HTR-8/SVneo (cell line): Measurements from ENCODE around the gene PSG6.
"Not testable (repeated sequence)": the region's sequence is repeated elsewhere in the genome, so short reads cannot be mapped to it uniquely, and the experiment has no call there.

Source experiments
- DNase-seq: peaks from one replicate; pipeline ENCODE4 v3.0.0; 2011; ENCODE audit warnings: low spot score, mixed read lengths; ENCODE audit not compliant: insufficient read length
- FAIRE-seq: peaks from 2 replicates; lab custom pipeline; 2011; peaks lifted over from hg19 to GRCh38; lab: Jason Lieb, UNC

PSG6 gene

DNA sequence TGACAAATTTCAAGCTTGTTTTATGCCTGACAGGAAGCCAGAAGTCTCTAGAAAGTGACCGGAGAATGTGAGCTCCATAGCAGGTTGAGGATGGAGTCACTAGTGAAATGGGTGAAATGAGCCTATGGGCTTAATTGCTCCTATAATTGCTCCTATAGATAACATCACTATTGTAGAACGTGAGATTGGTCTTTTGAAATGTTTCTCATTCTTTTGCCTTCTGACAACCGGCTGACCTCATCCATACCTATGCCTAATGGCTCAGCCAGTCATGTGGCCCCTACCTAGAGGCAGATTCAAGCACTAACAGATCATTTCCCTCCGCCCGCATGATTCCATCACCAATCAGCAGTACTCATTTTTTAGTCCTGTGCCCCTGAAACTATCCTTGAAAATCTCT, 4.2 kb downstream of the PSG6 start:
- not testable (repeated sequence) for FAIRE-seq

DNA sequence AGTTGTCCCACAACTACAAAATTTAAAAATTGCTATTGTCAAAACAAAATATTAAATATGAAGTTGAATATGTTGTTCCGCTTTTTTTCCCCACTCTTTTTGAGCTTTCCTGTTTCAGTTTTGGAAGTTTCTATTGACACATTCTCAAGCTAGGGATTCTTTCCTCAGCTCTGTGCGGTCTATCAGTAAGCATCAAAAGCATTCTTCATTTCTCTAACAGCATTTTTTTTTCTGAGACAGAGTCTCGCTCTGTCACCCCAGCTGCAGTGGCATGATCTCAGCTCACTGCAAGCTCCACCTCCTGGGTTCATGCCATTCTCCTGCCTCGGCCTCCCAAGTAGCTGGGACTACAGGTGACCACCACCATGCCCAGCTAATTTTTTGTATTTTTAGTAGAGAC, 4.8 kb downstream of the PSG6 start:
- FAIRE-seq, DNase-seq: not testable (repeated sequence)

More for the DNA sequence above, 4.2 kb downstream of the PSG6 start:
- DNase-seq = not testable (repeated sequence)

DNA sequence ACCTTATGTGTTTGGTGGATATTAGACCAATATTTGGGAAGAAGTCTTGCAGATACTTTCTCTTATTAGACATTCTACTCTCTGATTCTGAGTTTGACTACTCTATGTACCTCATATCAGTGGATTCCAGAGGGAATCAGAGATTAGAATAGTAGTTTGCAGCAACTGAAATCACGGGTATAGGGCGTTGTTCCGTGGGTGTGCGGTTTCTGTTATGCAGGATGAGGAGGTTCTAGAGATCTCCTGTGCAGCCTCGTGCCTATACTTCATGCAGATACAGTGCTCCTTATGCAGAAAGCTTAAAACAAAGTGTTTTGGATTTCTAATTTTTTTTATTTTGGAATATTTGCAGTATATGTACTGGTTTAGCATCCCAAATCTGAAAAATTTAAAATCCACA, 6.0 kb downstream of the PSG6 start:
- not testable (repeated sequence) for DNase-seq, FAIRE-seq

DNA sequence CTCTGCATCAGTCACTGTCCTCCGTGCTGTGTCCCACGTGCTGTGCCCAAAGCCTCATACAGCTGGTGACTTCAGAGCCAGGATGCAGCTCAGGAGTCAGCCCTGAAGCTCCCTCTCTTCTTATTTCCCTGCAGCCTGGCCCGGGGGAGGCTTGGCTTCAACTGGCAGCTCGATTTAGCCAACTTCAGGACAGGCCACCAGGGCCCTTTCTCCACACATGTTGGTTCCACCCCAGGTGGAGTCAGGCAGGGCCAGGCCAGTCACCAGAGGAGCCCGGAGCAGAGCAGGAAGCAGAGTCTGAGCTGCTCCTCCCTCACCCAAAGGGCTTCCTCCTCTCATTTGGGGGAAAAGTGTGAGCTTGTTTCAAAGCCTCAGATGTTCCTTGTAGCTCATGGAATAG, 11.5 kb downstream of the PSG6 start:
- DNase-seq, FAIRE-seq: not testable (repeated sequence)

DNA sequence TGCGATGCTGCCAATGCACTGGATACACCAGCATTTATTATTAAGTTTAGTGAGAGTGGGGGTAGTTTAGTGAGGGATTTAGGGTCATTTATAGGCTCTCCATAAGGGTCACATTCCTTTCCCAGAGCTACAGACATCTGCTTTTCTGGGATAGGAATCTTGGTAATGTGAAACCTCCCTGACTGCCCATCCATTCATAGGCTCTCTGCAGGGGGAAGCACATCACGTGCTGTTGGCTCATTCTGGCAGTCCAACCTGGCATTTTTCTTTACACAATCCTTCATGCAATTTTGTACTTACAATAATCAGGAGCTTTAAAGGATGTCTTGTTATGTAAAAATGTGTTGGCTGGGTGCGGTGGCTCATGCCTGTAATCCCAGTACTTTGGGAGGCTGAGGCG, 17.1 kb downstream of the PSG6 start:
- DNase-seq, FAIRE-seq: not testable (repeated sequence)

DNA sequence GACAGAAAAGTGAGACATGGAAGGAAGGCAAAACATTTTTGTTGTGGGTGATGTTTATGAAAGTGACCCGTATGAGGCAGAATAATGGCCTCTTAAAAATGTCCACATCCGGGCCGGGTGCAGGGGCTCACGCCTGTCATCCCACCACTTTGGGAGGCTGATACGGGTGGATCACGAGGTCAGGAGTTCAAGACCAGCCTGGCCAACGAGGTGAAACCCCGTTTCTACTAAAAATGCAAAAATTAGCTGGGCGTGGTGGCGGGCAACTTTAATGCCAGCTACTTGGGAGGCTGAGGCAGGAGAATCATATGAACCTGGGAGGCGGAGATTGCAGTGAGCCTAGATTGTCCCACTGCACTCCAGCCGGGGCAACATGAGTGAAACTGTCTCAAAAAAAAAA, 18.0 kb downstream of the PSG6 start:
- DNase-seq, FAIRE-seq: not testable (repeated sequence)

DNA sequence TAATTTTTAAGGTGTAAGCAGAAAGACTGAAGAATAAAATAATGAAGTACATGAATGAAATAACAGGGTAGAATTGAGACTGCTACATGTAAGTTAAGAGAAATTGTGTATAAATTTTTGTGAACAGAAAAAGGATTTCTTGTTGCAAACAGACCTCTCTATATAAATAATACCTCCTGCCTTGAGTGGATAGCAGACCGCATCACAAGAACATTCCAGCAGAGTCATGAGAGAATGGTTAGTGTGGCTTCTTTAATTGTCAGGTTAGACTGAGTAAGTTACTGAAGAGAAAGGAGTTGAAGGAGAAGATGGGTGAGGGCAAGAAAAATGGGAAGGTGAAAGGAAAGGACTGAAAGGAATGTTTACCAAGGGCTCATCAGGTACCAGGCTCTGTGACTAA, 18.6 kb downstream of the PSG6 start:
- FAIRE-seq, DNase-seq: not testable (repeated sequence)

DNA sequence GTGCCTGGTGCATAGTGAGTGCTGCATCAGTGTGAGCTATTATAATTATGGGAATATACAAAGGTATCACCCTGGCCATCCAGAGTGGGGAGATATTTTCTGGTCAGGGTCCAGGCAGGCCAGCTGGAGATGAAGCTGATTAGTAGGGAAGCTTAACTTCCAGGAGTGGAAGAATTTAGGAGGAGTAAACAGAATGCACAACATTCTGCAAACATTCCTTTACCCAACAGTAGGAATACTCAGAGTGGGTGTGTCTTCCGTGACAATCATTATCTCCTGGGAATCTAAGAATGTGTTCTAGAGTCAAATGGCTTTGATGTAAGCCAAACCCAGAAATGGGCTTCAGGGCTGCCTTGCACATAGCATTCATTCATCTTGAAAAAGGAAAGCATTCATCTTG, 19.0 kb downstream of the PSG6 start:
- not testable (repeated sequence) for DNase-seq, FAIRE-seq

DNA sequence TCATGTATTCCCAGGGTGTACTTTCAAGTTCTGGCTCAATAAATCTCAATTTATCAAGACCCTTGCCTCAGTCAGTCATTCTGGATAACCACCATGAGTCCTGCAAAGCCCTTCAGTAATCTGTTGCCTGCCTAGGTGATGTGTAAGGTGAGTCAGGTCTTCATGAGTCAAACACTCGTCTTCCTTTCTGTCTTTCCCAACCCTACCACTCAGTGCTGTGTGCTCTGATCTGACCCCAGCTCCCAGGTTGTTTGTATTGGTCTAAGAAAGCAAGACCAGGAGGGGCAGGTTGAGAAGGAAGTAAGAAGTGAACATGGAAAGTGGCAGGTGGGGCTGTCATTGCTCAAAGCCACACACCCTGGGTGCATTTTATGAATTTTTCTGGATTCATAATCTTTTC, 20.0 kb downstream of the PSG6 start:
- not testable (repeated sequence) for FAIRE-seq, DNase-seq

DNA sequence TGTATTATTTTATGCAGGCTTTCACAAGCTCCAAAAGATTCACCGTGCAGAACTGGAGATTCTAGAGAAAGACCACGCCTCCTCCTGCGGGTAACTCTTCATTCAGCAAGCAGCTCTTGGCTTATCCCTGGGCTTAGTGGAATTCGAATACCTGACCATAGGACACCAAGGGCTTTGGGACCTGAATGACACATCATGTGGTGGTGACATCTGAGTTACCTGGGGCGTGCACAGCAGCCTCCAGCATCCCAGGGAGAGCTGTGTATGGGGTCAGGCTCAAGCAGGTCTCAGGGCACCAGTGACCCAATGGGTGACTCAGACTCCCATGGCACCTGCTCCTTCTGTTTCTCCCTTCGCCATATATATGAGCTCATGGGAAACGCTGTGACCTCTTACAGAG, 27.2 kb downstream of the PSG6 start:
- not testable (repeated sequence) for FAIRE-seq, DNase-seq

DNA sequence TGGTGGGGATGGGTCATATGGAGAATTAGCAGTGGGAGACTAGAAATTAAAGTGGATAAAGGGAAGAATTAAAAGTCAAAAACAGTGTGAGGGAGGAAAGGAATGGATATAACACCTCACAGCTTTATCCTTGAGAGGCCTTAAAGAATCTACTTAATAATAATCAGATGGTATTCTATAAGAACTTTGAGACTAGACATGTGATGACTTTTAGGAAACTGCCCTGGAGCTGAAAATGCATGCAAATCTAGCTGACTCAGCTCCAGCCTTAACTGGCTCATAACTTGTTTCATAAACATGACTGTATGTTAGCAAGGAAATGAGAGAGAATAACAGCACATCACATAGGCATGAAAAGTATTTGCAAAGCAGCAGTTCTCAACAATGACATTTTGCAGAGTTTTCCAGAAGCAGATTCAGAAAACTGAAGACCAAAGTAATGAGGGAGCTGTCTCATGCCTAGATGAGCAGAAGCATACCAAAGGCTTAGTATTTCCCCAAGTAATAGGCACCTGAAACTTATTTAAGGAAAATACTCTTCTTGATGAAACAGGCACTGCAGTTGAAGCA, 29.7 kb downstream of the PSG6 start:
- DNase-seq = not testable (repeated sequence)
- FAIRE-seq = peak; percentile 80

DNA sequence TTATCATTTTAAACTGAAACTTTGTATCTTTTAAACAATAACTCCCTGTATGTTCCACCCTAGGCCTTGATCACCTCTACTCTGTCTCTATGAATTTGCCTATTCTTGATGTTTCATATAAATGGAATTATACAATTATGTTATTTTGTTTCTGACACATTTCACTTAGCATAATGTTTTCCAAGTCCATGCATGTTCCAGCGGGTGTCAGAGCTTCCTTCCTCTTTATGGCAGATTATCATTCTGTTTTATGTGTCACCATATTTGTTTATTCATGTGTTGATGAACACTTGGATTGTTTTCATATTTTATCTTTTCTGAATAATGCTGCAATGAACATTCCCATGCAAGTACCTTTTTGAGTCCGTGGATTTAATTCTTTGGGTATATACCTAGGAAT, 35.0 kb downstream of the PSG6 start:
- DNase-seq, FAIRE-seq: not testable (repeated sequence)

DNA sequence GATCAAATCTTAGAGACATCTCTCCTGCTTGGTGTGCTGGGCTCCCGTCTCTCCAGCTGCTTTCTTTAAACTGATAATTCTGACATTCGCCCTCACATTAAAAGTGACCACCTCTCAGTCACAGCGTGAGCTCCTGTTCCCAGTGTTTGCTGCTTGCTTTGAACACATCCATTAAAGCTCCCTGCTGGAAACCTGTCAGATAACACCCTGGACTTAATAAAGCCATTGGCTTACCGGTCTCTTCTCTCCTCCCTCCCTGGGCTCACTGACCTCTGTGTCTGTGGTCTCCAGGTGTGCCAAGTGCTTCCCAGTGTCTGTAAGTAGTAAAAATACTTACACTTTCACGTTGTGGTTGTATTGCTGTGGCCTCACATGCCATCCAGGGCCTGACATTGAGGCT, 35.7 kb downstream of the PSG6 start:
- not testable (repeated sequence) for FAIRE-seq, DNase-seq

DNA sequence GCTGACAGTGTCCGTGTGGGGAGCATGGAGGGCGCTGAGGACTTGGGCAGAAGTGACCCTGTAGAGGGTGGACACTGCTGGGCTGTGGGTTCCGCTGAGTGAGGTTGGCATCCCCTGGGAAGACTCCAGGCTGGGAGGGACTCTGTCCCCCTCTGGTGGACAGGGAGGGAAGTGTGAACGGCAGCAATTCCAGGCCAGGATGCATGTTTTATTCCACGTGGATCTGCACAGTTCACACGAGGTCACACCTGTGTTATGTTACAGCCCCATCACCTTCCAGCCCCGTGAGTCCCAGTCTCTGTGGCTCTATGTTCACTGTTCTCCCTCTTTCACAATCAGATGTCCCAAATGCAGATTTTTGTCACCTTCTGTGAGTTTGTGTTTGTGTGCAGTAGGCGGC, 36.4 kb downstream of the PSG6 start:
- FAIRE-seq = not testable (repeated sequence)
- peak; percentile 12 for DNase-seq

DNA sequence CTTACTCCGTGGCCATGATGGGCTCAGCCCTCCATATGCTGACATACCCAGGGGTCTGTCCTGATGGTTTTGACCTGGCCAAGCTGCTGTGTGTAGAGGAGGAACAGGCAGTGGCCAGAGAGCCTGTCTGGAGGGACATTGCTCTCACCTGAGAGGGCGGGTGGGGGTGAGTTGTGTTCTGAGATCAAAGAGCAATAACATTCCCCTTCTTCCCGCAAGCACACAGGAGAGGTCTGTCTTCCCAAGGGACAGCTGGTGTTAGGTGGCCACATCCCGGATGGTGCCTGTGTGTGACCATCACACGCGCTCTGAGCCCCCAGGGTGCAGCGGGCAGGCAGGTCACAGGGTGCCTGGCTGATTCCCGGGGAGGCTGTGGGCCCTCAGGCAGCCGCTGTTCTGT, 37.1 kb downstream of the PSG6 start:
- not testable (repeated sequence) for DNase-seq, FAIRE-seq

DNA sequence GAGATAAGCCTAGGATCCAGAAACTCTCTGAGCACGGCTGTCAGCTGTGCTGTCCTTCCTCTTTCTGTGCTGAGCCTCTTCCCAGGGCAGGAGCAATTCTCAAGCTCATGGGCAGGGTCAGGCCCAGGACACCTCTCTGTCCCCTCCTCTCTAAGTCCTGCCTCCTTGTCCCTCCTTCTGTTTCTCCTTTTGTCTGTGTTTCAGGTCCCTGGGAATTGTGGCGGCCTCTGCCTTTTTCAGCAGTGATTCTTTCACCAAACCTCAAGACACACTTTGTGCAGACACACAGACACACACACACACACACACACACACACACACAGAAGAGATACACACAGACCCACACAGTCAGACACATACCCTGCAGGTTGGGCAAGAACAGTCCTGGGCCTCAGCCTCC, 38.1 kb downstream of the PSG6 start, which contains the start of gene PSG1:
Gene PSG1, minus strand, starts transcription at position 101 of the 400 bp plus-strand sequence. CDS start 132 bp downstream, outside the sequence.
- DNase-seq (no peak), FAIRE-seq (no peak)

DNA sequence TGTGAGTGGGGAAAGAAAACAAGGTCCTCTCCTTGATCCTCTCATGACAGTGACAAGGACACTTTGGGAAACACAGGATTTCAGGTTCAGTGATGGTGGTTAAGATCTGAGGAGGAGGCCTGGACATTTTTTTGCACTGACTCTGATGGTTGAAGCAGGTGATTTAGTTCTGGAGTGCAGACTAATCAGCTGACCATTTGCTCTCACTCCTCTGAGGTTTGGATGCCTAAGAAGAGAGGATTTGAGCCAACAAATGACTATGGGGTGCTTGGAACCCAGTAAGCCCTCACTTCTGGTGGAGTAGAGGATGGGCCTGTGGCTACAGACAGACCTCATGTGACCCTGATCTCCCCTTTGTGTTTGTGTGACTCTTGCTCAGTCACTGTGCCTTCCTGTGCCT, 41.1 kb downstream of the PSG6 start:
- DNase-seq, FAIRE-seq: not testable (repeated sequence)

DNA sequence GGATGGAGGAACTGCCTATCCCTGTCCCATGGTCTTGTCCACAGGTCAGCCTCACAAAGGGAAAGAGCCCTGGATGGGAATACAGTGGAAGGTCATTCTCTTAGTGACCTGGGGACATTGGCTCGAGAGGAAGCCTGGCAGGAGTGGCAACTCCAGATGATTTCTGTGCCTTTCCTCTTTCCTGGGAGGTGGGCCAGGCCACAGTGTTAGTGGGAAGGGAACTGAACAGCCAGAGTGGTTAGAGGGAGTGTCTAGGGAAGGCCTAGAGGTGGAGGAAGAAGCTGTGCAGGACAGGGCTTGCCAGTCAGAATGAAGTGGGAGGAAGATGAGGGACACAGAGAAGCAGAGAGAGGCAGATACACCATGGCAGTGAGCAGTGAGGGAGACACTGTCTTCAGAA, 41.8 kb downstream of the PSG6 start:
- not testable (repeated sequence) for FAIRE-seq, DNase-seq

DNA sequence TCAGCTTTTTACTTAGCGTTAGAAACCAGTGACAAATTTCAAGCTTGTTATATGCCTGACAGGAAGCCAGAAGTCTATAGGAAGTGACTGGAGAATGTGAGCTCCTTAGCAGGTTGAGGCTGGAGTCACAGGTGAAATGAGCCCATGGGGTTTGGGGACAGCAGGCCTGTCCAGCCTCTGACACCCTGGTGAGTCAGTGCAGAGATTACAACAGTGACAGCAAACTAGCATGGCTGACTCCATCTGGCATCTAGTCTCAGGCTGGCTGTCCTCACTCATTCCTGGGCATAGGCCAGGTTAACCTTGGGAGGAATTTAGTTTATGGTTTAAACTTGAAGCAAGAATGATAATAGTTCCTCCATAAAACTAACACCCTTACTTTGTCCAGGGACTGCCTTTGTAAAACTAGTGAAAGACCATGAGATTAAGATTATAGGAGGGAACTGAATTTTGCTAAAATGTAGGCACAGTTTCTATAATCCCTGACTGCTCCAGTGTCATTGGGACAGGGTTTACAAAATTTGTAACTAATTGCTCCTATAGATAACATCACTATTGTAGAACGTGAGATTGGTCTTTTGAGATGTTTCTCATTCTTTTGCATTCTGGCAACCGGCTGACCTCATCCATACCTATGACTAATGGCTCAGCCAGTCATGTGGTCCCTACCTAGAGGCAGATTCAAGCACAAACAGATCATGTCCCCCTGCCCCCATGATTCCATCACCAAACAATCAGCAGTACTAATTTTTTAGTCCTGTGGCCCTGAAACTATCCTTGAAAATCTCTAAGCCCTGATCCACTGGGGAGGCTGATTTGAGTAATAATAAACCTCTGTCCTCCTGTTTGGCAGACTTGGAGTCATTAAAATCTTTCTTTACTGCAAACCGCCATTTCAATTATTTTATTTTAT, 42.5 kb downstream of the PSG6 start:
- FAIRE-seq = not testable (repeated sequence)
- DNase-seq = peak; percentile 27

DNA sequence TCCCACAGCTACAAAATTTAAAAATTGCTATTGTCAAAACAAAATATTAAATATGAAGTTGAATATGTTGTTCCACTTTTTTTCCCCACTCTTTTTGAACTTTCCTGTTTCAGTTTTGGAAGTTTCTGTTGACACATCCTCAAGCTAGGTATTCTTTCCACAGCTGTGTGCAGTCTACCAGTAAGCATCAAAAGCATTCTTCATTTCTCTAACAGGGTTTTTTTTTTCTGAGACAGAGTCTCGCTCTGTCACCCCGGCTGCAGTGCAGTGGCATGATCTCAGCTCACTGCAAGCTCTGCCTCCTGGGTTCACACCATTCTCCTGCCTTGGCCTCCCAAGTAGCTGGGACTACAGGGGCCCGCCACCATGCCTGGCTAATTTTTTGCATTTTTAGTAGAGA, 43.6 kb downstream of the PSG6 start:
- not testable (repeated sequence) for FAIRE-seq, DNase-seq

DNA sequence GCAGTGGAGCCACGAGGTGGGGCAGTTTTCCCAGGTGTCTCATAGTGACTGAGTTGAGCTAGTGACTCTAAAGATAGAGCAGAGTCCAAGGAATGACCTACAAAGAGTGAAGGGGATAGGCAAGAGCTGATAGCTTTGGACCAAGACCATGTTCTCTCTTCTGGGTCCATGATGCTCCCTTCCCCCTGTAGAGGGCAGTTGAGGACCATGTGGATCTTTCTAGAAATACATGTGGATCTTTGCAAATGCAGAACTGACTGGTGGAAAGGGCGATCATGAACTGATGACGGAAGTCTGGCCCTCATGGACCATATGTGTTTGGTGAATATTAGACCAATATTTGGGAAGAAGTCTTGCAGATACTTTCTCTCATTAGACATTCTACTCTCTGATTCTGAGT, 45.1 kb downstream of the PSG6 start:
- no peak for DNase-seq
- no peak for FAIRE-seq
